ENCODE measurements around the gene KPNA1. TPM values are rescaled to one million over a fixed set of nuclear protein-coding genes. Genes with fewer than 3 reads are reported as not detected.

Gene KPNA1
- total and polyA plus RNA-seq, 2 of the 13 experiments (the other 11 are each of a cell fraction or from before 2014, with no cell fraction given) = 15.4 to 30.0 TPM

DNA sequence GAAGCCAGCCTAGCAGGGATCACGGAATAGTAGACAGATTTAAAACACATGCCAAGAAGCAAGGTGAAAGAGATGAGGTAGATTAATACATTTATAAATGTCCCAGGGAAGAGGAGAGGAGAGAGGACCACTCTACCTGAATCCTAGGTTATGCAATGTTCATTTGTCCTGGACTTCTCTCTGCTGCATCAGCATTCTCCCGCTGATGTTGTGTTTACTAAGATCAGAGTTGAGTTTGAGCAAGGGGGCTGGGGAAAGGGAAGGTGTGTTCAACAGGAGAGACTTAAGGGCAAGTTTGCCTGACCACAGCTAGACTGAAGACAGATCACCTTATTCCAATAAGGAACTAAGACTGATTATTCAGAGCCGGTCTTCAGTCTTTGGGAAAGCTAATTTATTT lies 1.1 kb upstream of the KPNA1 start (continued):
- TF ChIP-seq, protein P1, sequence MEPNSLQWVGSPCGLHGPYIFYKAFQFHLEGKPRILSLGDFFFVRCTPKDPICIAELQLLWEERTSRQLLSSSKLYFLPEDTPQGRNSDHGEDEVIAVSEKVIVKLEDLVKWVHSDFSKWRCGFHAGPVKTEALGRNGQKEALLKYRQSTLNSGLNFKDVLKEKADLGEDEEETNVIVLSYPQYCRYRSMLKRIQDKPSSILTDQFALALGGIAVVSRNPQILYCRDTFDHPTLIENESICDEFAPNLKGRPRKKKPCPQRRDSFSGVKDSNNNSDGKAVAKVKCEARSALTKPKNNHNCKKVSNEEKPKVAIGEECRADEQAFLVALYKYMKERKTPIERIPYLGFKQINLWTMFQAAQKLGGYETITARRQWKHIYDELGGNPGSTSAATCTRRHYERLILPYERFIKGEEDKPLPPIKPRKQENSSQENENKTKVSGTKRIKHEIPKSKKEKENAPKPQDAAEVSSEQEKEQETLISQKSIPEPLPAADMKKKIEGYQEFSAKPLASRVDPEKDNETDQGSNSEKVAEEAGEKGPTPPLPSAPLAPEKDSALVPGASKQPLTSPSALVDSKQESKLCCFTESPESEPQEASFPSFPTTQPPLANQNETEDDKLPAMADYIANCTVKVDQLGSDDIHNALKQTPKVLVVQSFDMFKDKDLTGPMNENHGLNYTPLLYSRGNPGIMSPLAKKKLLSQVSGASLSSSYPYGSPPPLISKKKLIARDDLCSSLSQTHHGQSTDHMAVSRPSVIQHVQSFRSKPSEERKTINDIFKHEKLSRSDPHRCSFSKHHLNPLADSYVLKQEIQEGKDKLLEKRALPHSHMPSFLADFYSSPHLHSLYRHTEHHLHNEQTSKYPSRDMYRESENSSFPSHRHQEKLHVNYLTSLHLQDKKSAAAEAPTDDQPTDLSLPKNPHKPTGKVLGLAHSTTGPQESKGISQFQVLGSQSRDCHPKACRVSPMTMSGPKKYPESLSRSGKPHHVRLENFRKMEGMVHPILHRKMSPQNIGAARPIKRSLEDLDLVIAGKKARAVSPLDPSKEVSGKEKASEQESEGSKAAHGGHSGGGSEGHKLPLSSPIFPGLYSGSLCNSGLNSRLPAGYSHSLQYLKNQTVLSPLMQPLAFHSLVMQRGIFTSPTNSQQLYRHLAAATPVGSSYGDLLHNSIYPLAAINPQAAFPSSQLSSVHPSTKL (CRISPR knock-in tag; IDR thresholded peaks at IDR 0.05) = peak; percentile 58
- no peak for TF ChIP-seq NFKBIZ (CRISPR knock-in tag; IDR thresholded peaks at IDR 0.05)
- no peak for TF ChIP-seq THAP7 (CRISPR knock-in tag; IDR thresholded peaks at IDR 0.05)
- no peak for TF ChIP-seq HNF4G (IDR thresholded peaks at IDR 0.05; ENCODE audit: borderline replicate concordance, low read depth, low read length)
- no peak for TF ChIP-seq HNF4G (CRISPR knock-in tag; IDR thresholded peaks at IDR 0.05; ENCODE audit: borderline replicate concordance, low read depth)
- no peak for TF ChIP-seq ZNF281 (CRISPR knock-in tag; IDR thresholded peaks at IDR 0.05; ENCODE audit: borderline replicate concordance)
- no peak for TF ChIP-seq SMAD3 (CRISPR knock-in tag; IDR thresholded peaks at IDR 0.05)
- TF ChIP-seq ZFYVE20 (CRISPR knock-in tag; IDR thresholded peaks at IDR 0.05; ENCODE audit: borderline replicate concordance, low read depth) = no peak
- TF ChIP-seq ZFP37 (CRISPR knock-in tag; IDR thresholded peaks at IDR 0.05; ENCODE audit: borderline replicate concordance) = no peak
- peak; percentile 51 for TF ChIP-seq GATAD2A (CRISPR knock-in tag; IDR thresholded peaks at IDR 0.05)
- TF ChIP-seq YEATS4 (CRISPR knock-in tag; IDR thresholded peaks at IDR 0.05; ENCODE audit: borderline replicate concordance) = no peak
- TF ChIP-seq, protein P2, sequence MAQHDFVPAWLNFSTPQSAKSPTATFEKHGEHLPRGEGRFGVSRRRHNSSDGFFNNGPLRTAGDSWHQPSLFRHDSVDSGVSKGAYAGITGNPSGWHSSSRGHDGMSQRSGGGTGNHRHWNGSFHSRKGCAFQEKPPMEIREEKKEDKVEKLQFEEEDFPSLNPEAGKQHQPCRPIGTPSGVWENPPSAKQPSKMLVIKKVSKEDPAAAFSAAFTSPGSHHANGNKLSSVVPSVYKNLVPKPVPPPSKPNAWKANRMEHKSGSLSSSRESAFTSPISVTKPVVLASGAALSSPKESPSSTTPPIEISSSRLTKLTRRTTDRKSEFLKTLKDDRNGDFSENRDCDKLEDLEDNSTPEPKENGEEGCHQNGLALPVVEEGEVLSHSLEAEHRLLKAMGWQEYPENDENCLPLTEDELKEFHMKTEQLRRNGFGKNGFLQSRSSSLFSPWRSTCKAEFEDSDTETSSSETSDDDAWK (CRISPR knock-in tag; IDR thresholded peaks at IDR 0.05) = no peak
- TF ChIP-seq HNF4A (CRISPR knock-in tag; IDR thresholded peaks at IDR 0.05) = peak; percentile 43; the same call in 1 of the 2 replicates
- no peak for TF ChIP-seq ZNF749 (CRISPR knock-in tag; IDR thresholded peaks at IDR 0.05; ENCODE audit: borderline replicate concordance)
- TF ChIP-seq ZNF350 (CRISPR knock-in tag; IDR thresholded peaks at IDR 0.05; ENCODE audit: borderline replicate concordance, low read depth) = no peak
- TF ChIP-seq HNRNPUL1 (IDR thresholded peaks at IDR 0.05; ENCODE audit: low read depth, low read length) = no peak
- no peak for TF ChIP-seq ZNF263 (CRISPR knock-in tag; IDR thresholded peaks at IDR 0.05)
- no peak for TF ChIP-seq RFXAP (CRISPR knock-in tag; IDR thresholded peaks at IDR 0.05; ENCODE audit: borderline replicate concordance)
- peak; percentile 41; the same call in 1 of the 2 replicates for TF ChIP-seq HMG20A (CRISPR knock-in tag; IDR thresholded peaks at IDR 0.05; ENCODE audit: borderline replicate concordance)
- TF ChIP-seq GATA4 (IDR thresholded peaks at IDR 0.05; ENCODE audit: borderline replicate concordance, low read depth) = no peak
- TF ChIP-seq CEBPB (IDR thresholded peaks at IDR 0.05; ENCODE audit: borderline replicate concordance, low read depth, low read length) = peak; percentile 76
- no peak for TF ChIP-seq ZNF547 (CRISPR knock-in tag; IDR thresholded peaks at IDR 0.05)
- TF ChIP-seq ZNF773 (CRISPR knock-in tag; IDR thresholded peaks at IDR 0.05; ENCODE audit: borderline replicate concordance) = no peak
- TF ChIP-seq KDM1A (CRISPR knock-in tag; IDR thresholded peaks at IDR 0.05) = no peak

All from HepG2 (cell line).